GM19395 (cell line): Measurements from ENCODE around the gene PTMA.
"Not testable (repeated sequence)": the region's sequence is repeated elsewhere in the genome, so short reads cannot be mapped to it uniquely, and the experiment has no call there.

Experiments
- ATAC-seq: cut with Tn5 transposase; IDR thresholded peaks from one replicate; pipeline ENCODE4 v1.9.1; 2021; ENCODE audit warnings: mild to moderate bottlenecking, moderate library complexity; ENCODE audit not compliant: unreplicated experiment

PTMA gene

GRCh38 chr2:231707927-231708772 is at the start of gene PTMA:
Gene PTMA, plus strand, starts transcription at chr2:231708525. Its CDS starts 182 bp downstream, at chr2:231708707.
- ATAC-seq = peak; percentile 61

GRCh38 chr2:231660073-231660472 is 48.3 kb upstream of the PTMA start:
- ATAC-seq = not testable (repeated sequence)

- no peak for ATAC-seq
These were observed 47.5 kb upstream of the PTMA start for GRCh38 chr2:231660860-231661259.

GRCh38 chr2:231661422-231662027 is 46.8 kb upstream of the PTMA start:
- ATAC-seq = no peak

- ATAC-seq = peak; percentile 67
These were observed 46.1 kb upstream of the PTMA start for GRCh38 chr2:231662028-231662810.

GRCh38 chr2:231662811-231663457 is 45.4 kb upstream of the PTMA start:
- no peak for ATAC-seq

- ATAC-seq = no peak
These were observed 44.7 kb upstream of the PTMA start for GRCh38 chr2:231663458-231664212.

- no peak for ATAC-seq
These were observed 43.6 kb upstream of the PTMA start for GRCh38 chr2:231664727-231665126.

- no peak for ATAC-seq
These were observed 42.8 kb upstream of the PTMA start for GRCh38 chr2:231665245-231666170.

GRCh38 chr2:231666171-231667095 is 41.9 kb upstream of the PTMA start:
- ATAC-seq = peak; percentile 41

- ATAC-seq = no peak
These were observed 41.3 kb upstream of the PTMA start for GRCh38 chr2:231667096-231667427.

GRCh38 chr2:231667496-231667895 is 40.8 kb upstream of the PTMA start:
- ATAC-seq = no peak

- no peak for ATAC-seq
These were observed 39.3 kb upstream of the PTMA start for GRCh38 chr2:231668981-231669380.

- peak; percentile 43 for ATAC-seq
These were observed 36.9 kb upstream of the PTMA start for GRCh38 chr2:231671270-231672050.

- ATAC-seq = peak; percentile 56
These were observed 35.5 kb upstream of the PTMA start for GRCh38 chr2:231672617-231673347.

GRCh38 chr2:231673348-231673770 is 35.0 kb upstream of the PTMA start:
- ATAC-seq = no peak
